Glutamatergic neuron (in vitro differentiated cells): ENCODE data around the gene RGS9BP. TPM values are rescaled to one million over a fixed set of nuclear protein-coding genes. Genes with fewer than 3 reads are reported as not detected.
A peak's percentile ranks its signal among the peaks of the same experiment; 100 is the strongest.

Experiments used
- DNase-seq: peaks from one replicate; pipeline ENCODE4 v3.0.0; 2022
- H3K27ac Mint-ChIP-seq: one replicate; pipeline ENCODE4 v1.8.0; 2020; ENCODE audit warnings: mild to moderate bottlenecking, mixed read lengths, inconsistent platforms; ENCODE audit not compliant: unreplicated experiment
- H3K27me3 Mint-ChIP-seq: one replicate; pipeline ENCODE4 v1.8.0; 2020; ENCODE audit warnings: mild to moderate bottlenecking, moderate library complexity, mixed read lengths, inconsistent platforms; ENCODE audit not compliant: unreplicated experiment
- H3K36me3 Mint-ChIP-seq: one replicate; pipeline ENCODE4 v1.8.0; 2020; ENCODE audit warnings: mild to moderate bottlenecking, mixed read lengths, inconsistent platforms; ENCODE audit not compliant: unreplicated experiment
- H3K4me1 Mint-ChIP-seq: one replicate; pipeline ENCODE4 v1.8.0; 2020; ENCODE audit warnings: mild to moderate bottlenecking, low read depth, mixed read lengths, inconsistent platforms; ENCODE audit not compliant: unreplicated experiment
- H3K4me3 Mint-ChIP-seq: one replicate; pipeline ENCODE4 v1.8.0; 2020; ENCODE audit warnings: mild to moderate bottlenecking, mixed read lengths, inconsistent platforms; ENCODE audit not compliant: unreplicated experiment
- H3K9me3 Mint-ChIP-seq: one replicate; pipeline ENCODE4 v1.8.0; 2020; ENCODE audit warnings: mild to moderate bottlenecking, moderate library complexity, mixed read lengths, inconsistent platforms; ENCODE audit not compliant: unreplicated experiment
- total RNA-seq: library from RNA; stranded (reverse); fragmentation: NEBNext Ultra II Directional; extraction: Animal tissue kit (Norgen Biotek cat#: 25700); gene quantifications from one replicate; pipeline ENCODE4 v1.2.1, GENCODE V29; 2021; ENCODE audit not compliant: unreplicated experiment
- TF ChIP-seq, protein P1 (sequence below): fragments of 200-600 bp; sonication (generic); IDR thresholded peaks from one replicate; pipeline ENCODE4 v1.5.0; 2021; ENCODE audit not compliant: partially characterized antibody, unreplicated experiment

Gene RGS9BP
- total RNA-seq, 1 donor from 2014 or later, result not detected

DNA sequence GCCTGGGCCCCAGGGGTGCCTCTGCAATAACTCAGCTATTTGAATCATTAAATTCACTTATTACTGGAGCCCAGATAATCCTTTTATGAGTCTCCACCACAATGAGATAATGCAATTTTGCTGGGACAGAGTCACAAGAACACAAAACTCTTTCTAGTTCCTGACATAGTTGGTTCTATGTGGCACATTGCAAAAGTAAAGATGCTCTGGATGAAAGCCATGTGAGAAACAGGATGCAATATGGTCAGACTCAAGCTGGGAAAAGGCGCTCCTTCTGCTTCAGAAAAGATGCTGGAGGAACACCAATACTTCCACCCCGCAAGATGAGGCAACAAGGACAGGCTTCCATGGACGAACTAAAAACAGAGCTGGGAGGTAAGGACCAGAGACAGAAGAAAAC, 6.3 kb upstream of the RGS9BP start:
- TF ChIP-seq, protein P1, sequence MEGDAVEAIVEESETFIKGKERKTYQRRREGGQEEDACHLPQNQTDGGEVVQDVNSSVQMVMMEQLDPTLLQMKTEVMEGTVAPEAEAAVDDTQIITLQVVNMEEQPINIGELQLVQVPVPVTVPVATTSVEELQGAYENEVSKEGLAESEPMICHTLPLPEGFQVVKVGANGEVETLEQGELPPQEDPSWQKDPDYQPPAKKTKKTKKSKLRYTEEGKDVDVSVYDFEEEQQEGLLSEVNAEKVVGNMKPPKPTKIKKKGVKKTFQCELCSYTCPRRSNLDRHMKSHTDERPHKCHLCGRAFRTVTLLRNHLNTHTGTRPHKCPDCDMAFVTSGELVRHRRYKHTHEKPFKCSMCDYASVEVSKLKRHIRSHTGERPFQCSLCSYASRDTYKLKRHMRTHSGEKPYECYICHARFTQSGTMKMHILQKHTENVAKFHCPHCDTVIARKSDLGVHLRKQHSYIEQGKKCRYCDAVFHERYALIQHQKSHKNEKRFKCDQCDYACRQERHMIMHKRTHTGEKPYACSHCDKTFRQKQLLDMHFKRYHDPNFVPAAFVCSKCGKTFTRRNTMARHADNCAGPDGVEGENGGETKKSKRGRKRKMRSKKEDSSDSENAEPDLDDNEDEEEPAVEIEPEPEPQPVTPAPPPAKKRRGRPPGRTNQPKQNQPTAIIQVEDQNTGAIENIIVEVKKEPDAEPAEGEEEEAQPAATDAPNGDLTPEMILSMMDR, result no peak
- H3K36me3 Mint-ChIP-seq, result no peaks in the 10 kb centered on the region
- peaks cover 2% of the 10 kb centered on the region for H3K4me1 Mint-ChIP-seq
- peaks cover 1% of the 10 kb centered on the region for H3K9me3 Mint-ChIP-seq
- H3K27ac Mint-ChIP-seq, result no peak overlapping the region
- peaks cover 6% of the 10 kb centered on the region for H3K27me3 Mint-ChIP-seq
- DNase-seq, result no peak
- no peak overlapping the region for H3K4me3 Mint-ChIP-seq

DNA sequence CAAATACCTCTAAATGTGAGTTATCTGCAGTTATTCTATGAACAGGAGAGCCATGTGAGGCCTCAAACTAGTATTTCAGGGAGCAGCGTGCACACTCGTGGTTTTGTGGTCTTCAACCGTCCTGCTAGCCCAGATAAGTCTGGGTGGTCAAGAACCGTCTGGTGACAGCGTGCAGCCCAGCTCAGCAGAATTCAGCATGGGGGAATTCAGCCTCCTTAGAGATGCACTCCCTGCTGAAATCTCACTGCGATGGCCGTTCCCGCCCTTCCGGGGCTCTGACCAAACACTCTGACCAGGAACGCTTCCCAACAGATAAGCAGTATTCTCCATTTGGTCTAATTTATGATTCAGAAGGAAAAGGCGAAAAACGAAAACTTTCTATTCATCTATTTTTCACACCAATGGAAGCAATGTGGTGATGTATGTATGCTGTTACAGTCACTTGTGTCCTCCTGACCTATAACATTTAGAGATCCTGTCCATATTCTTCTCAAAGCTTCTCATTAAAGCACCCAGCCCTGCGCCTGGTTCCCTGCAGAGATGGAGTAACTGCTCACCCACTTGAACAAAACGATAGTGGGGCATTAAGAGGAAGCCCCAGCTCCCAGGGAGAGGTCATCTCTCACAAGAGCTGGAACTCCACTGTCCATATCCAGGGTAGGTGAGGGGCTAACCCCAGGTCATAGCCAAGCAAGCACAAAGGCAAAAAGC, 3.6 kb upstream of the RGS9BP start:
- H3K4me1 Mint-ChIP-seq, result peaks cover 2% of the 10 kb centered on the region
- H3K4me3 Mint-ChIP-seq, result no peak overlapping the region
- H3K27ac Mint-ChIP-seq, result no peak overlapping the region
- peaks cover 6% of the 10 kb centered on the region for H3K27me3 Mint-ChIP-seq
- TF ChIP-seq, protein P1, result no peak
- DNase-seq, result no peak
- peaks cover 1% of the 10 kb centered on the region for H3K9me3 Mint-ChIP-seq
- no peaks in the 10 kb centered on the region for H3K36me3 Mint-ChIP-seq

DNA sequence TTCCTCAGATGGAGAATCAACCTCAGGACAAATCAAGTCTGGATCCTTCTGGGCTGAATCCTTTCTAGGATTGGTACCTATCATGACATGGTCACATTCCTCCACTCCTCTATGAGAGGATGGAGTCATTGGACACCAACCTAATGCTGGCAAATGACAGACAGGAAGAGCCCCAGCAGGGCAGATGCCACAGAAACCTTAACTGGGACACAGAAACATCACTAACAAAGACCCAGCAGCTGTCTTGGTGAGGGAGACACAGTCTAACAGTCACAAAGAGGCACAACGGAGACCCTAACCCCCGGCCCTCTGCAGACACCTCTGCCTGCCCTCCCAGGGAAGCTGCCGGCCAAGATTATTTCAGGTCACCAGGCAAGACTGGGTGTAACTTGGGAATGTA, 2.8 kb upstream of the RGS9BP start:
- no peak for DNase-seq
- TF ChIP-seq, protein P1, result no peak
- peaks cover 2% of the 10 kb centered on the region for H3K4me1 Mint-ChIP-seq
- peak overlapping the region; percentile 57 for H3K4me3 Mint-ChIP-seq
- H3K36me3 Mint-ChIP-seq, result no peaks in the 10 kb centered on the region
- peaks cover 1% of the 10 kb centered on the region for H3K9me3 Mint-ChIP-seq
- H3K27ac Mint-ChIP-seq, result no peak overlapping the region
- H3K27me3 Mint-ChIP-seq, result peaks cover 10% of the 10 kb centered on the region

DNA sequence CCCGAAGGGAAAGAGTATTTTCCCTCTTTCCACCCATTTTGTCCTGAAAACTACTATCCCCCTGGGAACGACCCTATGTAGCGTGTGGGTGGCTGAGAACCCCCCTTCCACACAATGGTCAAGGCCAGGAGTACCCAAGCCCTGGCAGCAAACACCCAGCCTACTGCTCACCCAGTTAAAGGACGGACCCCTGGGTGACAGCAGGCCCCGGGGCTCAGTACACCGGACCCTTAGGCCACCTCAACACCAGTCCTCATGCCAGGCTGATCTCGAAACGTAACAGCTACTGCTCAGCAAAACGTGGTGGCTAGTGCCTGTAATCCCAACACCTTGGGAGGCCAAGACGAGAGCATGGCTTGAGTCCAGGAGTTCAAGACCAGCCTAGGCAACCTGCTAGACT, 2.1 kb upstream of the RGS9BP start:
- Mint-ChIP-seq H3K9me3 (peaks cover 1% of the 10 kb centered on the region), H3K27ac (no peak overlapping the region), H3K27me3 (peaks cover 10% of the 10 kb centered on the region), H3K36me3 (no peaks in the 10 kb centered on the region), H3K4me3 (no peak overlapping the region), H3K4me1 (peaks cover 2% of the 10 kb centered on the region)
- no peak for DNase-seq
- TF ChIP-seq, protein P1, result no peak

DNA sequence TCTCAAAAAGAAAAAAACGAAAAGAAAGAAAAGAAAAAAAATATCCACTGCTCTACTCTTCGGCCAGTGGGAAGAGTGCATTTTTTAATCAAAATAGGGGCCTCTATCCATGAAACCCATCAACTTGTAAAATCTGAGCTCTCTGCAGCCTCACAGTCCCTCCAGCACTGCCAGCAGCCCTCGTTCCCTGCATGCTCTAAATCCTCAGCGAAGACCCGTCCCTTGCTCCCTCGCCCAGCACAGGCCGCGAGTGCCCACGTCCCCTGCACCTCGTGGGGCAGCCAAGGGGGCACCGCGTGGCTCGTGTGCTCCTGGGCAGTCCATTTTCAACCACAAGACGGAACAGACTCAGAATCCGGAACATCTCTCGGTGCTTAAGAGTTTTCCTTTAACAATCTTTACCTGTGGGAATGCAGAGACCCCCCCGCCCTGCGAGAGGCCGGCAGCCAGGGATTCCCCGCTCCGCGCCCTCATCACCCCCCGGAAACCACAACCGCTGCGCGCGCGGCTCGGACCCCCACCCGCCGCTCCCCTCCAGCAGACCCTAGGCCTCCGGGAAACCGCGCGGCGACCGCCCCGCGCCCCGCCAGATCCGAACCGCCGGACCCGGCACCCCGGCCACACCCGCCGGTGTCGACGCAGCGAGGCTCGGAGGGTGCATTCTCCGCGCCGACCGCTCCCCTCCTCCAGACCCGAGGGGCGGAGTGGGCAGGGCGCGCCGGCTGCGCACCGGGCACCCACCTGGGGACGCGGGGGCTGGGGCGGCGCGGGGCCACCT, 1.3 kb upstream of the RGS9BP start:
- peak; percentile 40 for DNase-seq
- peaks cover 10% of the 10 kb centered on the region for H3K27me3 Mint-ChIP-seq
- peak overlapping the region; percentile 87 for H3K27ac Mint-ChIP-seq
- H3K4me1 Mint-ChIP-seq, result peaks cover 2% of the 10 kb centered on the region
- TF ChIP-seq, protein P1, result no peak
- H3K9me3 Mint-ChIP-seq, result peaks cover 1% of the 10 kb centered on the region
- peak overlapping the region; percentile 97 for H3K4me3 Mint-ChIP-seq
- H3K36me3 Mint-ChIP-seq, result no peaks in the 10 kb centered on the region
